Neural progenitor cell (in vitro differentiated cells): Measurements from ENCODE around the gene TYMP.

ENCODE experiments used
- EZH2phosphoT487 ChIP-seq: fragments of 200-600 bp; sonication (generic); IDR thresholded peaks from 2 replicates; pipeline ENCODE4 v1.6.1; 2017; ENCODE audit warnings: antibody characterized with exemption
- TF ChIP-seq, protein P1 (sequence below): fragments of 200-600 bp; sonication (generic); IDR thresholded peaks from 2 replicates; pipeline ENCODE4 v1.5.1; 2017; ENCODE audit warnings: antibody characterized with exemption, mild to moderate bottlenecking

DNA sequence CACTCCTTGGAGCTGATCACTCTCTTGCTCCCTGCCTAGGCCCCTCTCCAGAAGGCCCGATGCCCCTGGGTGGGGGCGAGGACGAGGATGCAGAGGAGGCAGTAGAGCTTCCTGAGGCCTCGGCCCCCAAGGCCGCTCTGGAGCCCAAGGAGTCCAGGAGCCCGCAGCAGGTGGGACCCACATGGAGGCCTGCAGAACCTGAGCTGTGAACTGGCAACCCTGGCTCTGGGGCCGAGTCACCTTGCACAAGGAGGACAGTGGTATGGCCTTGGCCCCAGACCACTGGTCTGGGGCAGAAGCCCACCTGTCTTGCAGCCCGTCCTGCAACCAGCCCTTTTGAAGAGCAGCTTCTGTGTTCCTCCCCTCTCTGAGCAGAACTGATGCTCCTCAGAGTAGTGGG is 10.7 kb downstream of the TYMP start:
- TF ChIP-seq, protein P1, sequence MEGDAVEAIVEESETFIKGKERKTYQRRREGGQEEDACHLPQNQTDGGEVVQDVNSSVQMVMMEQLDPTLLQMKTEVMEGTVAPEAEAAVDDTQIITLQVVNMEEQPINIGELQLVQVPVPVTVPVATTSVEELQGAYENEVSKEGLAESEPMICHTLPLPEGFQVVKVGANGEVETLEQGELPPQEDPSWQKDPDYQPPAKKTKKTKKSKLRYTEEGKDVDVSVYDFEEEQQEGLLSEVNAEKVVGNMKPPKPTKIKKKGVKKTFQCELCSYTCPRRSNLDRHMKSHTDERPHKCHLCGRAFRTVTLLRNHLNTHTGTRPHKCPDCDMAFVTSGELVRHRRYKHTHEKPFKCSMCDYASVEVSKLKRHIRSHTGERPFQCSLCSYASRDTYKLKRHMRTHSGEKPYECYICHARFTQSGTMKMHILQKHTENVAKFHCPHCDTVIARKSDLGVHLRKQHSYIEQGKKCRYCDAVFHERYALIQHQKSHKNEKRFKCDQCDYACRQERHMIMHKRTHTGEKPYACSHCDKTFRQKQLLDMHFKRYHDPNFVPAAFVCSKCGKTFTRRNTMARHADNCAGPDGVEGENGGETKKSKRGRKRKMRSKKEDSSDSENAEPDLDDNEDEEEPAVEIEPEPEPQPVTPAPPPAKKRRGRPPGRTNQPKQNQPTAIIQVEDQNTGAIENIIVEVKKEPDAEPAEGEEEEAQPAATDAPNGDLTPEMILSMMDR = no peak
- no peak for TF ChIP-seq EZH2phosphoT487
